ENCODE results near the gene ZNF532.

ZNF532 gene

GRCh38 chr18:58988600-58988999 is 123.9 kb downstream of the ZNF532 start:
- H3K36me3 ChIP-seq (ENCODE audit: control insufficient read depth, insufficient read depth, low read length), result no peaks in the 10 kb centered on the region
- H3K4me1 ChIP-seq (ENCODE audit: control insufficient read depth, insufficient read depth, low read length, poor library complexity, severe bottlenecking), result no peaks in the 10 kb centered on the region
- no peaks in the 10 kb centered on the region for H3K9me3 ChIP-seq (ENCODE audit: control insufficient read depth, low read length)
- no peak for DNase-seq
- no peaks in the 10 kb centered on the region for H3K27me3 ChIP-seq (replicated peaks; ENCODE audit: control insufficient read depth, insufficient read depth, low read length, poor library complexity, severe bottlenecking)
- H3K27ac ChIP-seq (ENCODE audit: insufficient read depth, low read length, poor library complexity, severe bottlenecking), result no peak overlapping the region
- no peak overlapping the region for H3K4me3 ChIP-seq (ENCODE audit: insufficient read depth, low read depth, low read length, poor library complexity, severe bottlenecking)

GRCh38 chr18:58989184-58989759 is 124.6 kb downstream of the ZNF532 start:
- H3K4me3 ChIP-seq (ENCODE audit: insufficient read depth, low read depth, low read length, poor library complexity, severe bottlenecking), result no peak overlapping the region
- DNase-seq, result no peak
- no peaks in the 10 kb centered on the region for H3K9me3 ChIP-seq (ENCODE audit: control insufficient read depth, low read length)
- H3K4me1 ChIP-seq (ENCODE audit: control insufficient read depth, insufficient read depth, low read length, poor library complexity, severe bottlenecking), result no peaks in the 10 kb centered on the region
- no peaks in the 10 kb centered on the region for H3K27me3 ChIP-seq (replicated peaks; ENCODE audit: control insufficient read depth, insufficient read depth, low read length, poor library complexity, severe bottlenecking)
- H3K36me3 ChIP-seq (ENCODE audit: control insufficient read depth, insufficient read depth, low read length), result no peaks in the 10 kb centered on the region
- H3K27ac ChIP-seq (ENCODE audit: insufficient read depth, low read length, poor library complexity, severe bottlenecking), result no peak overlapping the region

GRCh38 chr18:58990720-58991119 is 126.0 kb downstream of the ZNF532 start:
- no peak overlapping the region for H3K27ac ChIP-seq (ENCODE audit: insufficient read depth, low read length, poor library complexity, severe bottlenecking)
- no peaks in the 10 kb centered on the region for H3K9me3 ChIP-seq (ENCODE audit: control insufficient read depth, low read length)
- DNase-seq, result no peak
- H3K36me3 ChIP-seq (ENCODE audit: control insufficient read depth, insufficient read depth, low read length), result no peaks in the 10 kb centered on the region
- no peaks in the 10 kb centered on the region for H3K4me1 ChIP-seq (ENCODE audit: control insufficient read depth, insufficient read depth, low read length, poor library complexity, severe bottlenecking)
- H3K4me3 ChIP-seq (ENCODE audit: insufficient read depth, low read depth, low read length, poor library complexity, severe bottlenecking), result no peak overlapping the region
- no peaks in the 10 kb centered on the region for H3K27me3 ChIP-seq (replicated peaks; ENCODE audit: control insufficient read depth, insufficient read depth, low read length, poor library complexity, severe bottlenecking)

GRCh38 chr18:58991167-58991798 is 126.6 kb downstream of the ZNF532 start:
- no peak for DNase-seq
- Histone ChIP-seq H3K4me1 (ENCODE audit: control insufficient read depth, insufficient read depth, low read length, poor library complexity, severe bottlenecking) (no peaks in the 10 kb centered on the region), H3K36me3 (ENCODE audit: control insufficient read depth, insufficient read depth, low read length) (no peaks in the 10 kb centered on the region), H3K27me3 (replicated peaks; ENCODE audit: control insufficient read depth, insufficient read depth, low read length, poor library complexity, severe bottlenecking) (no peaks in the 10 kb centered on the region), H3K4me3 (ENCODE audit: insufficient read depth, low read depth, low read length, poor library complexity, severe bottlenecking) (no peak overlapping the region), H3K27ac (ENCODE audit: insufficient read depth, low read length, poor library complexity, severe bottlenecking) (no peak overlapping the region), H3K9me3 (ENCODE audit: control insufficient read depth, low read length) (no peaks in the 10 kb centered on the region)

GRCh38 chr18:58992301-58993231 is 127.9 kb downstream of the ZNF532 start:
- H3K4me3 ChIP-seq (ENCODE audit: insufficient read depth, low read depth, low read length, poor library complexity, severe bottlenecking), result no peak overlapping the region
- H3K4me1 ChIP-seq (ENCODE audit: control insufficient read depth, insufficient read depth, low read length, poor library complexity, severe bottlenecking), result no peaks in the 10 kb centered on the region
- H3K27ac ChIP-seq (ENCODE audit: insufficient read depth, low read length, poor library complexity, severe bottlenecking), result no peak overlapping the region
- no peak for DNase-seq
- H3K36me3 ChIP-seq (ENCODE audit: control insufficient read depth, insufficient read depth, low read length), result no peaks in the 10 kb centered on the region
- no peaks in the 10 kb centered on the region for H3K27me3 ChIP-seq (replicated peaks; ENCODE audit: control insufficient read depth, insufficient read depth, low read length, poor library complexity, severe bottlenecking)
- no peaks in the 10 kb centered on the region for H3K9me3 ChIP-seq (ENCODE audit: control insufficient read depth, low read length)

- H3K9me3 ChIP-seq (ENCODE audit: control insufficient read depth, low read length), result no peaks in the 10 kb centered on the region
- H3K27me3 ChIP-seq (replicated peaks; ENCODE audit: control insufficient read depth, insufficient read depth, low read length, poor library complexity, severe bottlenecking), result no peaks in the 10 kb centered on the region
- no peaks in the 10 kb centered on the region for H3K36me3 ChIP-seq (ENCODE audit: control insufficient read depth, insufficient read depth, low read length)
- H3K4me3 ChIP-seq (ENCODE audit: insufficient read depth, low read depth, low read length, poor library complexity, severe bottlenecking), result no peak overlapping the region
- H3K27ac ChIP-seq (ENCODE audit: insufficient read depth, low read length, poor library complexity, severe bottlenecking), result no peak overlapping the region
- DNase-seq, result no peak
- no peaks in the 10 kb centered on the region for H3K4me1 ChIP-seq (ENCODE audit: control insufficient read depth, insufficient read depth, low read length, poor library complexity, severe bottlenecking)
Observed at GRCh38 chr18:58993260-58993659, 128.6 kb downstream of the ZNF532 start.

GRCh38 chr18:58995663-58996062 is 131.0 kb downstream of the ZNF532 start:
- Histone ChIP-seq H3K27ac (ENCODE audit: insufficient read depth, low read length, poor library complexity, severe bottlenecking) (no peak overlapping the region), H3K27me3 (replicated peaks; ENCODE audit: control insufficient read depth, insufficient read depth, low read length, poor library complexity, severe bottlenecking) (no peaks in the 10 kb centered on the region), H3K36me3 (ENCODE audit: control insufficient read depth, insufficient read depth, low read length) (no peaks in the 10 kb centered on the region), H3K4me3 (ENCODE audit: insufficient read depth, low read depth, low read length, poor library complexity, severe bottlenecking) (no peak overlapping the region), H3K4me1 (ENCODE audit: control insufficient read depth, insufficient read depth, low read length, poor library complexity, severe bottlenecking) (no peaks in the 10 kb centered on the region), H3K9me3 (ENCODE audit: control insufficient read depth, low read length) (no peaks in the 10 kb centered on the region)
- DNase-seq, result no peak

- no peaks in the 10 kb centered on the region for H3K27me3 ChIP-seq (replicated peaks; ENCODE audit: control insufficient read depth, insufficient read depth, low read length, poor library complexity, severe bottlenecking)
- H3K27ac ChIP-seq (ENCODE audit: insufficient read depth, low read length, poor library complexity, severe bottlenecking), result no peak overlapping the region
- H3K4me3 ChIP-seq (ENCODE audit: insufficient read depth, low read depth, low read length, poor library complexity, severe bottlenecking), result no peak overlapping the region
- H3K36me3 ChIP-seq (ENCODE audit: control insufficient read depth, insufficient read depth, low read length), result no peaks in the 10 kb centered on the region
- H3K9me3 ChIP-seq (ENCODE audit: control insufficient read depth, low read length), result no peaks in the 10 kb centered on the region
- no peak for DNase-seq
- no peaks in the 10 kb centered on the region for H3K4me1 ChIP-seq (ENCODE audit: control insufficient read depth, insufficient read depth, low read length, poor library complexity, severe bottlenecking)
Observed at GRCh38 chr18:58996131-58996641, 131.5 kb downstream of the ZNF532 start.

- Histone ChIP-seq H3K4me1 (ENCODE audit: control insufficient read depth, insufficient read depth, low read length, poor library complexity, severe bottlenecking) (no peaks in the 10 kb centered on the region), H3K4me3 (ENCODE audit: insufficient read depth, low read depth, low read length, poor library complexity, severe bottlenecking) (no peak overlapping the region), H3K36me3 (ENCODE audit: control insufficient read depth, insufficient read depth, low read length) (no peaks in the 10 kb centered on the region), H3K9me3 (ENCODE audit: control insufficient read depth, low read length) (no peaks in the 10 kb centered on the region), H3K27ac (ENCODE audit: insufficient read depth, low read length, poor library complexity, severe bottlenecking) (no peak overlapping the region), H3K27me3 (replicated peaks; ENCODE audit: control insufficient read depth, insufficient read depth, low read length, poor library complexity, severe bottlenecking) (no peaks in the 10 kb centered on the region)
- DNase-seq, result no peak
Observed at GRCh38 chr18:58996696-58997095, 132.0 kb downstream of the ZNF532 start.
